Right lobe of liver (tissue), 4 donors: ENCODE data around the gene GFOD1.

Experiments used
- CTCF ChIP-seq, 4 donors: fragments of 200-600 bp in 3 of 4; fragments of 450-650 bp in 1 of 4; IDR thresholded peaks; one replicate each; pipeline versions ENCODE4 v1.5.1 to v1.8.0; 2016 to 2022; ENCODE audit warnings: antibody characterized with exemption in 4 of 4, mild to moderate bottlenecking in 2 of 4
- POLR2A ChIP-seq: fragments of 450-650 bp; IDR thresholded peaks from one replicate; pipeline ENCODE4 v1.6.1; 2017; ENCODE audit warnings: antibody characterized with exemption, mild to moderate bottlenecking
- donor health status: DM: no; HTN: no; CAD: no.
- donor health status: DM: no; HTN: no; CAD: no.
- donor health status: DM: no; HTN: yes; CAD: no.

- no peak for TF ChIP-seq CTCF (IDR thresholded peaks at IDR 0.05)
- no peak for TF ChIP-seq POLR2A
These were observed 51.7 kb downstream of the GFOD1 start for GRCh38 chr6:13435477-13436246.
